ENCODE measurements around the gene PAQR8.

Gene PAQR8

GRCh38 chr6:52335576-52335975 is 26.4 kb upstream of the PAQR8 start:
- H3K4me1 ChIP-seq, result peaks cover 10% of the 10 kb centered on the region
- H3K36me3 ChIP-seq (ENCODE audit: control insufficient read depth, insufficient read depth, low read length), result no peaks in the 10 kb centered on the region
- no peak overlapping the region for H3K9ac ChIP-seq
- H3K27me3 ChIP-seq (ENCODE audit: control insufficient read depth, insufficient read depth, low read length), result no peaks in the 10 kb centered on the region
- no peak overlapping the region for H3K27ac ChIP-seq
- no peaks in the 10 kb centered on the region for H3K9me3 ChIP-seq (ENCODE audit: control insufficient read depth, low read length)
- no peak for TF ChIP-seq CTCF (IDR thresholded peaks at IDR 0.05)
- no peak overlapping the region for H3K4me3 ChIP-seq (ENCODE audit: low read depth, low read length)
- H3K79me2 ChIP-seq, result no peaks in the 10 kb centered on the region
- H3K4me2 ChIP-seq (ENCODE audit: low read length), result no peak overlapping the region
- no peak overlapping the region for H2AFZ ChIP-seq

GRCh38 chr6:52336919-52337561 is 24.9 kb upstream of the PAQR8 start:
- H3K4me3 ChIP-seq (ENCODE audit: low read depth, low read length), result no peak overlapping the region
- no peak overlapping the region for H3K27ac ChIP-seq
- no peak overlapping the region for H2AFZ ChIP-seq
- H3K4me2 ChIP-seq (ENCODE audit: low read length), result no peak overlapping the region
- H3K79me2 ChIP-seq, result no peaks in the 10 kb centered on the region
- H3K9ac ChIP-seq, result no peak overlapping the region
- TF ChIP-seq CTCF (IDR thresholded peaks at IDR 0.05), result no peak
- H3K9me3 ChIP-seq (ENCODE audit: control insufficient read depth, low read length), result no peaks in the 10 kb centered on the region
- H3K4me1 ChIP-seq, result peaks cover 3% of the 10 kb centered on the region
- no peaks in the 10 kb centered on the region for H3K36me3 ChIP-seq (ENCODE audit: control insufficient read depth, insufficient read depth, low read length)
- H3K27me3 ChIP-seq (ENCODE audit: control insufficient read depth, insufficient read depth, low read length), result no peaks in the 10 kb centered on the region

- Histone ChIP-seq H3K79me2 (no peaks in the 10 kb centered on the region), H3K4me3 (ENCODE audit: low read depth, low read length) (no peak overlapping the region), H2AFZ (no peak overlapping the region), H3K36me3 (ENCODE audit: control insufficient read depth, insufficient read depth, low read length) (no peaks in the 10 kb centered on the region), H3K4me1 (no peaks in the 10 kb centered on the region), H3K9me3 (ENCODE audit: control insufficient read depth, low read length) (no peaks in the 10 kb centered on the region), H3K27ac (no peak overlapping the region), H3K9ac (no peak overlapping the region), H3K4me2 (ENCODE audit: low read length) (no peak overlapping the region), H3K27me3 (ENCODE audit: control insufficient read depth, insufficient read depth, low read length) (no peaks in the 10 kb centered on the region)
- TF ChIP-seq CTCF (IDR thresholded peaks at IDR 0.05), result no peak
Observed at GRCh38 chr6:52337633-52338290, 24.2 kb upstream of the PAQR8 start.

GRCh38 chr6:52340603-52340880 is 21.4 kb upstream of the PAQR8 start:
- no peak for TF ChIP-seq CTCF (IDR thresholded peaks at IDR 0.05)
- H3K9me3 ChIP-seq (ENCODE audit: control insufficient read depth, low read length), result no peaks in the 10 kb centered on the region
- H3K9ac ChIP-seq, result no peak overlapping the region

More at GRCh38 chr6:52340603-52340880, 21.4 kb upstream of the PAQR8 start:
- Histone ChIP-seq H3K27me3 (ENCODE audit: control insufficient read depth, insufficient read depth, low read length) (no peaks in the 10 kb centered on the region), H3K36me3 (ENCODE audit: control insufficient read depth, insufficient read depth, low read length) (no peaks in the 10 kb centered on the region), H2AFZ (no peak overlapping the region), H3K4me1 (no peaks in the 10 kb centered on the region), H3K79me2 (no peaks in the 10 kb centered on the region), H3K27ac (no peak overlapping the region), H3K4me3 (ENCODE audit: low read depth, low read length) (no peak overlapping the region), H3K4me2 (ENCODE audit: low read length) (no peak overlapping the region)

Measured in parathyroid adenoma (tissue), 2 donors.